T-helper 2 cell (primary cell): ENCODE measurements around the gene ZBTB7C.
A peak's percentile ranks its signal among the peaks of the same experiment; 100 is the strongest.

Experiments used
- DNase-seq, 5 experiments: peaks; one replicate each; pipeline versions ENCODE4 v3.0.0 to v3.0.0-alpha.2; 2012 to 2022

Gene ZBTB7C

GRCh38 chr18:48249854-48250253 lies 159.3 kb downstream of the ZBTB7C start:
- no peak for DNase-seq

DNA sequence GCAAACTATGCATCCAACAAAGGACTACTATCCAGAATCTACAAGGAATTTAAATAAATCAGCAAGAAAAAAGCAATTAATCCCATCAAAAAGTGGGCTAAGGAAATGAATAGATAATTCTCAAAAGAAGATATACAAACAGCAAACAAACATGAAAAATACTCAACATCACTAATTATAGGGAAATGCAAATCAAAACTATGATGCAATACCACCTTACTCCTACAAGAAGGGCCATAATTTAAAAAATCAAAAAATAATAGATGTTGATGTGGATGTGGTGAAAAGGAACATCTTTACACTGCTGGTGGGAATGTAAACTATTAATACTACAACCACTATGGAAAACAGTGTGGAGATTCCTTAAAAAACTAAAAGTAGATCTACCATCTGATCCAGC lies 164.7 kb downstream of the ZBTB7C start:
- no peak for DNase-seq

DNA sequence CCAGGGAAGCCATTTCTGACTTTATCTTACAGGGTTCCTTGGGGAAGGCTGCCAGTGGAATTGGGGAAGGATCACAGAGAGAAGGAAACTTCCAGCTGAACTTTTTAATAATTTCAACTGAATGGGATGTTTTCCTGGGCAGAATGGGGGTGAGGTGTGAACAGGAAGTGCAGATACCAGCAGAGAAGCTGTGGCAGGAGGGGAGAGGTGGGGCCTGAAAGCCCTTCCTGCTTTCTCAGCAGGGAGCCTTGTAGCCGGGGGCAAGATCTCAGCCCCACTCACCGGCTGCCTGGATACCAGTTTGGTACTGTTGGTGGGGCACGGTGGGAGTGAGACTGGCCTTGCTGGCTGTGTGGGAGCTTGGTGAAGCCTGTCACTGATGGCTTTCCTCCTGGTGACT lies 170.5 kb downstream of the ZBTB7C start:
- DNase-seq = no peak

- DNase-seq = no peak
Measured at GRCh38 chr18:48238206-48238605, 171.0 kb downstream of the ZBTB7C start.

- DNase-seq = no peak
Measured at GRCh38 chr18:48236822-48237221, 172.4 kb downstream of the ZBTB7C start.

DNA sequence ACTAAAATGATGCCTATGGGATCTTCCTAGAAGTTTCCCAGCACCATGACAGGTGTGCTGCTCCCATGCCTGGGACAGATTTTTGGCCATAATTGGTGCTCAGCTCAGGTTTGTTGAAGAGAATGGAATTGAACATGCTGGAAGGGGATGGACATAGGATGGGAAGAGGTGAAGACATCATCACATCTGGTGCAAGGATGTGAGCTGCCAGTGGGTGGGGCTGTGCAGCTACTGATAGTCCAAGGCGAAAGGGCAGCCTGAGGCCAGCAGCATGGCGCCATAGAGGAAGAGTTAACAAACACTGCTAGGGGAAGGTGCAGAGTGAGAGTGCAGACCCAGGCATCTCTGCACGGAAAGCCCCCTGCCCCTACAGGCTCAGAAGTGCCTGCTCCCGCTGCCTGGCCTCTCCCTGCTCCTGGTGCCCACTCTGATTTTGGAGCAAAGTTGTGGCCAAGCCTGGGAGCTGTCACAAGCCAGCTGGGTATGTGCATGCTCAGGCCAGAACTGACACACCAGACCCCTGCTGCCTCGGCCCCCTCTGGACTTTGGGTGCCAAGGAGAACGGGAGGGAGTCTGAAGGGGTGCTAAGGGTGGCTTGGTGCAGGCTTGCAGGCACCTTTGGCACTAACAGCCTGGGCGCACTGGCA lies 178.6 kb downstream of the ZBTB7C start:
- DNase-seq = peak in 1 of 5 experiments; percentile 6

DNA sequence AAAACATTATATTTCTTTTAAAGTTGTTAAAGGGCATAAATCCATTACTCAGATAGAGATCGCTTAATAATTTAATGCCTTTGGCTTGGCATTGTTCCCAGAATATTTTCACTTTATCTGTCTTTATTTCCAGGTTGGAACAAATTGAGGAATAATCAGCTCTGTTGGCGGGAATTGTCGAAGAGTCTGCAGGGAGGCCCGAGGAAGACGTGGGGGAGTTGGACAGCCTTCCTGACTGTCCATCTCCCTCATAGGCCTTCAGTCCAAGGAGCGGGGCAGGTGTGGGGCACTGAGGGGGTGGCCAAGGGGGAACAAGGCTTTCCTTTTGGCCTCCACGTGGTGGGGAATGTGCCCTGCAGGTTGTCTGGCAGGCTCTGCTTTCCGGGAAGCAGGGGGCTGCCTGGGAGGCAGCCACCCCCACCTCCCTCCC lies 179.6 kb downstream of the ZBTB7C start:
- DNase-seq = no peak

DNA sequence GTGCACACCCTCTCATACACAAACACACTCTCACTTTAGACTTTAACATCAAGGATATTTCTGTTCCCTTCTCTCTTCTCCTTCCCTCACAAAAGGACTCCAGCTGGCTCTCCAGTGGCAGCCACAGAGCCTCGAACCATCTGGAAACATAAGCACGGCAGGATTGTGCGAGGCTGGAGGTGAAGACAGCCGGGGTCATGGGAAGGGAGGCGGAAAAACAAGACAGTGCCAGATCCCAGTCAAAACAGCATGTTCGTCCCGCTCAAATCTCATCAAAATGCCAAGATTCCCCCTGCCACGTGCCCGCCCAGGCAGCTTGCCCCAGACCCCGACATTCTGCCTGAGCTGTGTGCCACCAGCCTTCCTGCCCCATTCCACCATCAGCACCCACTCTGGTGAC lies 180.3 kb downstream of the ZBTB7C start:
- no peak for DNase-seq

DNA sequence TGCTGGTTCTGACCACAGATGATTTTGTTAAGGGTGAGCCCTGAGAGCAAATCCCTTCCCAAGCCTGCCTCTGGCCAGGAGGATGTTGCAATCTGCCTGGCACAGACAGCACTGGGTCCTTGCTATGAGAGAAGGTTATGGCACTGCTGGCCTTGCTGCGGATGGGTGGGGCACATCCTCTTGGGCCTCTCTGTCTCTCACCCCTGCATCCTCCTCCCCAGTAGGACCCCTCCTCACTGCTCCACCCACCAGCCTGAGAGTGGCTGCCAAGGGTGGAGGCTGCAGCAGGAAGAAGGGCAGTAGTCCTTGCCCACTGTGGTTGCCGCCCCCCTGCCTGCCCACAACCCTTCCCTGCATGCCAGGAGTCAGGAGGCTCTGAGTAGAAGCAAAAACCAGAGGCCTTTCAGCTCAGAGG lies 180.9 kb downstream of the ZBTB7C start:
- DNase-seq = no peak

GRCh38 chr18:48227206-48227605 lies 182.0 kb downstream of the ZBTB7C start:
- DNase-seq = peak in 1 of 5 experiments; percentile 20

DNA sequence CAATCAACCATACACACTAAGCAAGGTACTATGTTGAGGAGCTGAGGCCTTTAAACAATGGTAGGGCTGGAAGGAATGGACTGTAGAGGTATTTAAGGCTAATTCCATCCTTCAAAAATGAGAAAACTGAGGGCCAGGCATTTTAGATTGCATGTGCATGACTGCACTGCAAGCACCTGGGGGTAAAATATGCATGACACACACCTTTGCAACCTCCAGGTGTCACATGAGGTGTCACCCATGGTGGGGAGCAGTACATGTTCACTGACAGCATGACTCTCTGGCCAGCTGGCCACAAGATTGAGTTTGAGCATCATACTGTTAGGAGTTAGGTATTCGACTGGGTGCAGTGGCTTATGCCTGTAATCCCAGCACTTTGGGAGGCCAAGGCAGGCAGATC lies 182.8 kb downstream of the ZBTB7C start:
- no peak for DNase-seq

GRCh38 chr18:48222118-48222517 lies 187.1 kb downstream of the ZBTB7C start:
- peak in 1 of 5 experiments; percentile 23 for DNase-seq

DNA sequence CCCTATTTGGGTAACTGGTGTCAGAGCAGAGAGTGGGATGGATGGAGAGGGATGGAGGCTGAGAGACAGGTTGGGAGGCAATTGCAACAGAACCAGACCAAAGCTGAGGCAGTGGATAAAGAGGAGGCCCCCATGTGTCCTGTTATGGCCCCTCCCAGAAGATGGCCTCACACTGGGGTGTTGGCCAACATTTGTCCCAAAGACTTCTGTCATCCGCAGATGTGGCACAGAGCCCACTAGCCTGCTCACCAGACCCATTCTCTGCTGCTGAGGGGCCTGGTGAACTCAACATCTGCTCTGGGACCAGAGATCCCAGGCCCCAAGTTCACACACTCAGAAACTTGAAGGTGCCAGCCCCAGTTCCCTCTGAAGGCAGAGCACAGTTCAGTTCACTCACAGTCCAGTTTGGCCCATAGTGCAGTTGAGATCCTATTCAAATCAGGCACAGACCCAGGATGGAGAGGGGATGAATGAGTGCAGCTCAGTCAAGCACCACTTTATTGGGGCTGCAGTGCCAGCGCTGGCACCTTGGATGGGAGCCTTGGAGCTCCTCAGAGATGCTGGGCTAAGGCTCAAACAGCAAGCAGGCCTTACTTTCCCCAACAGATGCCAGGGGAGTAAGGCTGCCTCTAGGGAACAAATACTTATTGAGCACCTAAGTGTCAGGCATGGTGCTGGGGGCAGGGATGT lies 189.2 kb downstream of the ZBTB7C start:
- DNase-seq = no peak

DNA sequence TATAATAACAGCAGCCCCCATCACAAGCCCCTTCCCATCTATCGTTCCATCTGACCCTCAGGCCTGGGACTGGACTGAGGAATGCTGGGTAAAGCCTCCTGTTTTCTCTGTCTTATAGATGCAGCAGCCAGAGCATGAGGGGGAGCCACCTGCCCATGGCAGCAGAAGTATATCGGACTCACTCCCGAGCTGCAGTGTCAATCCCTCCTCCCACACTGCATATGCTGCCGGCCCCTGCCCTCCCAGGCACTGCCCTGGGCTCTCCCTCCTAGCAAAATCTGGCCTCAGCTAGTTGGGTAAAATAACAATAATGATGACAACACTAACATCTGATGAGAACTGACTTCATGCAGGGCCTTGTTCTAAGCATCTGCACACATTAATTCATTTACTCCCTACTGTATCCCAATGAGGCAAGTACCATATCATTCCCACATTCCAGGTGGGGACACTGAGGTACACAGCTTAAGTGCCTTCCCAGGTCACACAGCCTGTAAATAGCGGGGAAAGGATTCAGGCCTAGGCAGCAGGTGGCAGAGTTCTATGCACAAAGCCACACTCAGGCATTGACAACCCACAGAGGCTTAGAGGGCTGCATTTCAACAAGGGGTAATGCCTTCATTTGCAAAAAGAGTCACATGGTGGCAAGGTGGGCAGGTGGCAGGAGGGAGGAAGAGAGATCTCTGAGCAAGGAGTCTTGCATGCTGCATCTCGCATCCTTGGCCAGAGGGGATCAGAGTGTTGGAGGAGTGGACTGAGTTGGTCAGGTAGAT lies 190.0 kb downstream of the ZBTB7C start:
- DNase-seq = no peak

- DNase-seq = no peak
Measured at GRCh38 chr18:48218285-48219022, 190.7 kb downstream of the ZBTB7C start.

DNA sequence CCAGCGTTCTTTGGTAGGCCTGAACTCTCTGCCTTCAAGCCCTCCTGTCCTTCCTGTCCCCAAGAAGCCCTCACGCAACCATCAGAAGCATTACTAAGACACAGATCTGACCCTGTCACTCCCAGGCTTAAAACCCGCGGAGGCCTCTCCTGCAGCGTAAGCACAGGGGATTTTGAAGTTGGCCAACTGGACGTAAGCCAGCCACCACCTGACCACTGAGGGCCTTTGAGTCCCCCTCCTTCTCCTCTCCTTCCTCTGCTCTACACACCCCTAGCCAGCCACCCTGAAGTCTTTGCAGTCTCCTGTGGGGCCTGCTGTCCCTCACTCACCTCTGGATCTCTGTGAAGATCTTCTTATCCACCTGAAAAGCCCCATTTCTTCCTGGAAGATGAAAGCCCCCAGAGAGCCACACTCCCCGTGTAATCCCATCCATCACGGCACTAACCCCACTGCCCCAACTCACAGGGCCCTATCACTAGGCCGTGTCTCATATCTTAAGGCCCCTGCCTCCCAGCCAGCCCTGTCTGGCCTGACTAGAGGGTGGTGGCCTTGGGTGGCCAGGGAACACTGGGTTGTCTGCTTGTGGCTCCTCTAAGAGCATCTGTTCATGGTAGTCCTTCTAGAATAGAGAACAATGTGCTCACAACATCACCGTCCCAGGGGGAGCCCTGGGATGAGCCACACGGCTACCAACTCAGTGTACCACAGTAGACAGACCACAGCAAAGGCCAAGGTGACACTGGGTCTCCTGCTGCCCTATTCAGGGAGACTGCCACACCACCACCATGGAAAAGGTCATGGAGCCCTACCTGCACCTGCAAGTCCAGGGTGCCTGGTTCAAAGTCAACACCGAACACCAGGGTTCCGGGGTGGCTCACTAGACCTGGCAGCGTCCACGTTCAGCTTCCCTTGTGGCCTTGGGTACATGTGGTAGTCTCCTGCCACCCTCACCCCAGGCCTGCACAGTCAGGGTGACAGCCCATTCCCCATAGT lies 191.6 kb downstream of the ZBTB7C start:
- no peak for DNase-seq

DNA sequence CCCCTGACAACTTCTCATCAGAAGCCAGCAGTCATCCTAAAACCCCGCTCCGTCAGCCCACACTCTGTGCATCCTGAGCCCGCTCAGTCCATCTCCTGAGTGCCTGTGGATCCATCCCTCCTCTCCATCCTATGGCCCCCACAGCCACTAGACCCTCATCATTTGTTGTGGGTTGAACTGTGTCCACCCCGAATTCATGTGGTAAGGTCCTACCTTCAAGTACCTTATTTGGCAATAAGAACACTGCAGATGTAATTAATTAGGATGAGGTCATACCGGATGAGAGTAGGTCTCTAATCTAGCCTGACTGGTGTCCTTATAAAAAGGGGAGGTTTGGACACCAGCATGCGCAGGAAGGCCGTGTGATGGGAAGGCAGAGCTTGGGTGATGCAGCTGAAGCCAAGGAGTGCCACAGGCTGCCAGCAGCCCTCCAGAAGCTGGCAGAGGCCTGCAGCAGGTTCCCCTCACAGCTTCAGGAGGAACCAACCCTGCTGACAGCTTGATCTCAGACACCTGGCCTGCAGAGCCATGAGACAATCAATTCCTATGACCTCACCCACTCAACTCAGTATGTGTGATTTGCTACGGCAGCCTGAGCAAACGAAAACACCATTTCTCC lies 192.4 kb downstream of the ZBTB7C start:
- no peak for DNase-seq

DNA sequence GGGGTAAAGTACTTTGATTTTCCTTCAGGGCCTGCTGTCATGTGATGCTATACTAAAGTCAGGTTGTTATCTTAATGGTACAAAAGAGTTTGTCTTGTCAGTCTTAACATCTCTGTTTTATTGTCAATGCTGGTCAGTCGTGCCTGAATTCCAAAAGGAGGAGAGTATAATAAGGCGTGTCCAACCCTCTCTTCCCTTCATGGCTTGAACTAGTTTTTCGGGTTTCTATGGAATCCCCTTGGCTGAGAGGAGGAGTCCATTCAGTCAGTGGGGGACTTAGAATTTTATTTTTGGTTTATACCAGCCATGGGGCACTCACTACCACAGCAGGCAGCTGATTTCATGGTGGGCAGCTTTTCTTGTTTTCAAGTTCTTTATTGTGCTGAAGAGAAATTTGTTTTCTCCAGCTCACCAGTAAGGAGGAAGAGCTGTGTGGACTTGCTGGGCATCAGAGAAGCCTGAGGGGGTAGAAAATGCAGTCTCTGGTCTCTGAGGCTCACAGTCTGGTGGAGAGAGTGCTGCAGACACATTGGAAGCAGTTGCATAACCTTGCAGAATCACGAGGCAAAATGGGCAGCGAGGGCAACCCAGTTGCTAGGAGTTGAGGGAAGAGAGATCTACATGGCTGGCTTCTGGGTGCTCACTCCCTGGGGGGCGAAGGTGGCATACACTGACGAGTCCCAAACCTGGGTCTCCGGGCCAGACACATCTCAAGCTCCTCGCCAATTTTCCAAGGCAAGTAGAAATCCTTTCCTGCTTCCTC lies 193.1 kb downstream of the ZBTB7C start:
- no peak for DNase-seq

GRCh38 chr18:48213791-48214190 lies 195.4 kb downstream of the ZBTB7C start:
- no peak for DNase-seq

DNA sequence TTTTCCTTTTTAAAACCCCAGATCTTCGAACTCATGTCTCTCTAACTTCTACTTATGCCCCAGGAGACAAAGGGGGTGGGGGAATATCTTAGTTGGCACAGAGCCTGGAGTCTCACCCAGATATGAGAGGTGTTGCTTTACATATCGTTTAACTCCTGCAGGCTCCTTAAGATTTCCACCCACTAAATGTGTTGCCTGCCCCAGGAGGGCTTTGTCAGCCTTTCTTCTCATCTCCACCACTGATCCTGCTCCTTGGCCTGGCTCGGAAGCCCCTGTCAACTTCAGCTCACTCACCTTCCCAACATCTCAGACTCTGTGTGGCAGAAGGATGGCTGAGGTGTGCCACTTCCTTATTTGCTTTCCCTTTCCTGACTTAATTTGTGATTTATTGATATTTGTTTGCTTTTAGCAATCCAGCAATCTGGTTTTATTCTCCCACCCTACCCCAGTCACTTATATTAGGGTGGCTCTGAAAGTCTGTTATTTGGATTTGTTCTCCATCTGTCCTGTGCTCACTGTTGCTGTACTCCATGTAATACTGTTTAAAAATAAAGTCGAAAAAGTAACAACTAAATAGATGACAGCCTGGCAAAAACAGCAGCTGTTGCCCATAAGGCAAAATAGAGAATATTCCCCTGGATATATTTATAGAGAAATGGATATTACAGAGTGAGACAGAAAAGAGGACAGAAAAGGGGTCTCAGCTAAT lies 200.6 kb downstream of the ZBTB7C start:
- no peak for DNase-seq
